ENCODE data around the gene PGBD5.

- TF ChIP-seq, protein P1, sequence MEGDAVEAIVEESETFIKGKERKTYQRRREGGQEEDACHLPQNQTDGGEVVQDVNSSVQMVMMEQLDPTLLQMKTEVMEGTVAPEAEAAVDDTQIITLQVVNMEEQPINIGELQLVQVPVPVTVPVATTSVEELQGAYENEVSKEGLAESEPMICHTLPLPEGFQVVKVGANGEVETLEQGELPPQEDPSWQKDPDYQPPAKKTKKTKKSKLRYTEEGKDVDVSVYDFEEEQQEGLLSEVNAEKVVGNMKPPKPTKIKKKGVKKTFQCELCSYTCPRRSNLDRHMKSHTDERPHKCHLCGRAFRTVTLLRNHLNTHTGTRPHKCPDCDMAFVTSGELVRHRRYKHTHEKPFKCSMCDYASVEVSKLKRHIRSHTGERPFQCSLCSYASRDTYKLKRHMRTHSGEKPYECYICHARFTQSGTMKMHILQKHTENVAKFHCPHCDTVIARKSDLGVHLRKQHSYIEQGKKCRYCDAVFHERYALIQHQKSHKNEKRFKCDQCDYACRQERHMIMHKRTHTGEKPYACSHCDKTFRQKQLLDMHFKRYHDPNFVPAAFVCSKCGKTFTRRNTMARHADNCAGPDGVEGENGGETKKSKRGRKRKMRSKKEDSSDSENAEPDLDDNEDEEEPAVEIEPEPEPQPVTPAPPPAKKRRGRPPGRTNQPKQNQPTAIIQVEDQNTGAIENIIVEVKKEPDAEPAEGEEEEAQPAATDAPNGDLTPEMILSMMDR (IDR thresholded peaks at IDR 0.05): no peak
- no peak for TF ChIP-seq POLR2A (IDR thresholded peaks at IDR 0.05)
Measured at GRCh38 chr1:230308039-230308438, 118.1 kb downstream of the PGBD5 start.
